ENCODE measurements around the gene CORO6. TPM values are rescaled to one million over a fixed set of nuclear protein-coding genes. Genes with fewer than 3 reads are reported as not detected.

The CORO6 gene
- total and polyA plus RNA-seq, 2 of the 4 experiments (the other 2 are of a cell fraction): 3.4 to 7.6 TPM

- H2AK9ac ChIP-seq (replicated peaks; ENCODE audit: low read depth, low read length, poor library complexity): peak overlapping the region; percentile 73
- no peaks in the 10 kb centered on the region for H3K27me3 ChIP-seq (ENCODE audit: control insufficient read depth, insufficient read depth, low read length)
- H2BK15ac ChIP-seq (ENCODE audit: low read depth, low read length): no peak overlapping the region
- dilution Hi-C loops (cut with HindIII; ENCODE audit: low sequenced_read_pairs, unreplicated experiment): no loop called here
- H3K56ac ChIP-seq (ENCODE audit: extremely low read depth, insufficient read depth, low read length): no peak overlapping the region
- TF ChIP-seq CHD1 (IDR thresholded peaks at IDR 0.05; ENCODE audit: low read depth, low read length): no peak
- TF ChIP-seq MAFK (IDR thresholded peaks at IDR 0.05; ENCODE audit: low read depth, low read length): no peak
- no peak for TF ChIP-seq CEBPB (IDR thresholded peaks at IDR 0.05; ENCODE audit: low read depth, low read length)
- TF ChIP-seq RAD21 (IDR thresholded peaks at IDR 0.05; ENCODE audit: low read length): no peak
- TF ChIP-seq RCOR1 (IDR thresholded peaks at IDR 0.05; ENCODE audit: insufficient replicate concordance, low read length): no peak
- no peak for TF ChIP-seq MXI1 (IDR thresholded peaks at IDR 0.05; ENCODE audit: borderline replicate concordance, low read depth, low read length)
- no peak overlapping the region for H2BK5ac ChIP-seq (ENCODE audit: low read depth, low read length, poor library complexity, severe bottlenecking)
- ChIA-PET CTCF (interaction anchor here (0.6 kb wide), 1 partner anchor 421 kb away, joined by 3 read pairs; no protein-coding TSS in a partner anchor), POLR2A (ENCODE audit: unreplicated experiment) (no interaction called here)
- ATAC-seq (ENCODE audit: low read depth) (no peak), DNase-seq (no peak)
- H3K18ac ChIP-seq (ENCODE audit: low read depth, low read length): no peak overlapping the region
- H3K4me1 ChIP-seq (ENCODE audit: control insufficient read depth, insufficient read depth, low read length): peaks cover 21% of the 10 kb centered on the region; the same call in 1 of the 2 replicates
- peaks cover 30% of the 10 kb centered on the region for H3K36me3 ChIP-seq (ENCODE audit: control insufficient read depth, insufficient read depth, low read length)
- H3K9me3 ChIP-seq (ENCODE audit: control insufficient read depth, insufficient read depth, low read length): no peaks in the 10 kb centered on the region
- intact Hi-C loops (cut with micrococcal nuclease): no loop called here
- no peak overlapping the region for H3K27ac ChIP-seq (ENCODE audit: insufficient read depth, low read length)
- no peak overlapping the region for H4K5ac ChIP-seq (ENCODE audit: low read depth, low read length)
- H4K20me1 ChIP-seq (ENCODE audit: insufficient read depth, low read length): peaks cover 62% of the 10 kb centered on the region
- no peak overlapping the region for H3K23ac ChIP-seq (ENCODE audit: low read depth, low read length)
- H3K79me1 ChIP-seq (ENCODE audit: low read depth in 1 of 2, low read length in 2 of 2): peaks cover 38 to 89% of the 10 kb centered on the region in 2 experiments
- no peak overlapping the region for H3K4me2 ChIP-seq (ENCODE audit: low read depth, low read length)
- in situ Hi-C loops (cut with MboI; ENCODE audit: low sequenced_read_pairs): no loop called here
- H2AFZ ChIP-seq (replicated peaks; ENCODE audit: low read length, poor library complexity): no peak overlapping the region
- peak overlapping the region in 1 of 2 experiments; percentile 46; a peak in 1 of 4 replicates for H4K8ac ChIP-seq (ENCODE audit: low read depth in 2 of 2, low read length in 2 of 2)
- H3K9ac ChIP-seq (ENCODE audit: low read depth, low read length): no peak overlapping the region
- peaks cover 26% of the 10 kb centered on the region for H3K9me1 ChIP-seq (ENCODE audit: insufficient read depth, low read length)
- H2BK20ac ChIP-seq (ENCODE audit: low read depth, low read length): no peak overlapping the region
- 95% methylated on average over 11 of the region's 16 CpGs; no CpG with 5 or more reads in 1 of the 2 experiments for WGBS, 2 experiments (ENCODE audit: extremely low coverage in 2 of 2, insufficient read length in 1 of 2)
- no peak overlapping the region for H4K91ac ChIP-seq (ENCODE audit: insufficient read depth, low read depth, low read length)
- H3K4me3 ChIP-seq (ENCODE audit: insufficient read depth, low read depth, low read length): no peak overlapping the region
- peak overlapping the region; percentile 0; the same call in 1 of the 2 replicates for H2AK5ac ChIP-seq (ENCODE audit: low read depth, low read length)
- no TSS peak for BruUV-seq (replicated peaks)
- H3K14ac ChIP-seq (replicated peaks; ENCODE audit: low read depth, low read length): no peak overlapping the region
- H2BK120ac ChIP-seq (ENCODE audit: low read depth, low read length): no peak overlapping the region
- H3K4ac ChIP-seq (ENCODE audit: low read depth, low read length): no peak overlapping the region
Observed at GRCh38 chr17:29583324-29584248, 39.1 kb downstream of the CORO6 start.
